ENCODE results near the gene SORL1.

Gene SORL1

DNA sequence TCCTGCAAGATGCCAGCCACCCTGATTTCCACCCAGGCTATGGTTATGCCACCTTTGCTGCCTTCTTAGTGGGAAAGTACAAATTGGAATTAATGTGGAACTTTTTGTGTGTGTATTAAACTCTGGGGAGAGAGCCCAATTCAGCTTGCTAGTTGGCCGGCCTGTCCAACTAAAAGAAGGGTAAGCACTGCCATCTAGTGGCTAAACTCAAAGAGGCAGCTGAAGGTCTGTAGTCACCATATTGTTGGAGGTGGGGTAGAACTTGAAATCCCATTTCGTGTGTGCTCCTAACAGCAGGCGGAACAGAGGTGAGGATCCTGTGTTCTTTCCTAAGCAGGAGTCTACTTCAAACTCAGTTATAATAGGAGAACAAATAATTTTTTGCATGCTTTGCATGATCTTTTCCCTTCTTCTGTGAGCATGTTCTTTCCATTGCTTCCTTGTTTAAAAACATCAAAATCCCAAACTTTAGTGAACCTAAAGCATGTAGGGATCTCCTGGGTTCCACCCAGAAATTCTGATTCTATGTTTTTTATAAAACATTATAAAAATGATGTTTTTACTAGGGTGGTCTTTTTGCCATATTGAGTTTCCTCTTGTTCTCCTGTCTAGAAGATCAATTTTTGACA is 139.4 kb downstream of the SORL1 start:
- TF ChIP-seq, protein P1, sequence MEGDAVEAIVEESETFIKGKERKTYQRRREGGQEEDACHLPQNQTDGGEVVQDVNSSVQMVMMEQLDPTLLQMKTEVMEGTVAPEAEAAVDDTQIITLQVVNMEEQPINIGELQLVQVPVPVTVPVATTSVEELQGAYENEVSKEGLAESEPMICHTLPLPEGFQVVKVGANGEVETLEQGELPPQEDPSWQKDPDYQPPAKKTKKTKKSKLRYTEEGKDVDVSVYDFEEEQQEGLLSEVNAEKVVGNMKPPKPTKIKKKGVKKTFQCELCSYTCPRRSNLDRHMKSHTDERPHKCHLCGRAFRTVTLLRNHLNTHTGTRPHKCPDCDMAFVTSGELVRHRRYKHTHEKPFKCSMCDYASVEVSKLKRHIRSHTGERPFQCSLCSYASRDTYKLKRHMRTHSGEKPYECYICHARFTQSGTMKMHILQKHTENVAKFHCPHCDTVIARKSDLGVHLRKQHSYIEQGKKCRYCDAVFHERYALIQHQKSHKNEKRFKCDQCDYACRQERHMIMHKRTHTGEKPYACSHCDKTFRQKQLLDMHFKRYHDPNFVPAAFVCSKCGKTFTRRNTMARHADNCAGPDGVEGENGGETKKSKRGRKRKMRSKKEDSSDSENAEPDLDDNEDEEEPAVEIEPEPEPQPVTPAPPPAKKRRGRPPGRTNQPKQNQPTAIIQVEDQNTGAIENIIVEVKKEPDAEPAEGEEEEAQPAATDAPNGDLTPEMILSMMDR (IDR thresholded peaks at IDR 0.05): peak; percentile 62
- no peaks in the 10 kb centered on the region for H3K9me3 ChIP-seq (ENCODE audit: control insufficient read depth, low read length)
- H3K27ac ChIP-seq: no peak overlapping the region
- no peaks in the 10 kb centered on the region for H3K36me3 ChIP-seq (ENCODE audit: control insufficient read depth, insufficient read depth, low read length)
- H3K4me1 ChIP-seq: no peaks in the 10 kb centered on the region
- no peaks in the 10 kb centered on the region for H3K79me2 ChIP-seq
- H3K27me3 ChIP-seq (ENCODE audit: control insufficient read depth, insufficient read depth, low read length): no peaks in the 10 kb centered on the region
- H3K9ac ChIP-seq: no peak overlapping the region
- H3K4me3 ChIP-seq (ENCODE audit: low read depth, low read length): no peak overlapping the region
- H3K4me2 ChIP-seq (ENCODE audit: low read length): no peak overlapping the region
- H2AFZ ChIP-seq: peak overlapping the region; percentile 26

DNA sequence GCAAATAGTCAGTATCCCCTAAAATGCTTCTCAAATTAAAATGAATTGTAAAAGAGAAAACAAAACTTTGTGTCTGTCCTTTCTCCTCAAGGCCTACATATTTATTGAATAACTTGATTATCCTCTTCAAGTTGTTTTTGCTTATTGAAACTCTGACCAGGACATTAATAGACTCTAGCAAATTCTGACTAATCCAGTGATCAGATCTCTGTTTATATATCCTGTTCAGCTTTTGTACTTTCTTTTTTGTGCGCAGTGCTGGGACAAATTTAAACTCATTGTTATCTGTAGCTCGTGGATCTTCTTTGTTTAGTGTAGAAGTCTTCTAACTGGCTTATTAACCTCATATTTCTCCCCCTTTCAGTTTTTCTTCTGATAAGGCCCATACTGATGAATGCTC is 140.6 kb downstream of the SORL1 start:
- Histone ChIP-seq H3K79me2 (no peaks in the 10 kb centered on the region), H3K27me3 (ENCODE audit: control insufficient read depth, insufficient read depth, low read length) (no peaks in the 10 kb centered on the region), H3K9me3 (ENCODE audit: control insufficient read depth, low read length) (no peaks in the 10 kb centered on the region), H3K36me3 (ENCODE audit: control insufficient read depth, insufficient read depth, low read length) (no peaks in the 10 kb centered on the region), H3K9ac (no peak overlapping the region), H2AFZ (no peak overlapping the region), H3K4me2 (ENCODE audit: low read length) (no peak overlapping the region), H3K4me1 (no peaks in the 10 kb centered on the region), H3K27ac (no peak overlapping the region), H3K4me3 (ENCODE audit: low read depth, low read length) (no peak overlapping the region)
- TF ChIP-seq, protein P1 (IDR thresholded peaks at IDR 0.05): no peak

DNA sequence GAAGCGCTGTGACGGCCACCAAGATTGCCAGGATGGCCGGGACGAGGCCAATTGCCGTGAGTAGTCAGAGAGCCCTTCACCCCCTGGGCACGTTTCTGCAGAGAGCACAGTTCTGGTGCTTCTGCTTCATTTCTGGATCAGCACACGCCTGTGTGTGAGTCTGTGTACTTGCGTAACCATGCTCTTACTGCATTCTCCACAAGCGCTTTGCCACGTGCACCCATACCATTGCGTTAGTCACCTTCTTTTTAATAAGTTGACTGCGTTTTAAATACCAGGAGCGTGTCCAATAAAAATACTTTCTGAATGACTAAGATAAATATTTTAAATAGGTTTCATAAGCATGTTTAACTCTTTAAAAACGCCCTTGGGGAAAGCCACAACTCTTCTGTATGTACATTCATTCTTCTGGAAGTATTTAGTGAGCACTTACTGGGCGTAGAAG is 143.6 kb downstream of the SORL1 start:
- H3K27ac ChIP-seq: no peak overlapping the region
- no peaks in the 10 kb centered on the region for H3K9me3 ChIP-seq (ENCODE audit: control insufficient read depth, low read length)
- TF ChIP-seq, protein P1 (IDR thresholded peaks at IDR 0.05): no peak
- H3K4me1 ChIP-seq: no peaks in the 10 kb centered on the region
- H3K27me3 ChIP-seq (ENCODE audit: control insufficient read depth, insufficient read depth, low read length): no peaks in the 10 kb centered on the region
- H2AFZ ChIP-seq: no peak overlapping the region
- no peak overlapping the region for H3K9ac ChIP-seq
- H3K79me2 ChIP-seq: no peaks in the 10 kb centered on the region
- H3K4me3 ChIP-seq (ENCODE audit: low read depth, low read length): no peak overlapping the region
- H3K36me3 ChIP-seq (ENCODE audit: control insufficient read depth, insufficient read depth, low read length): no peaks in the 10 kb centered on the region
- H3K4me2 ChIP-seq (ENCODE audit: low read length): no peak overlapping the region

DNA sequence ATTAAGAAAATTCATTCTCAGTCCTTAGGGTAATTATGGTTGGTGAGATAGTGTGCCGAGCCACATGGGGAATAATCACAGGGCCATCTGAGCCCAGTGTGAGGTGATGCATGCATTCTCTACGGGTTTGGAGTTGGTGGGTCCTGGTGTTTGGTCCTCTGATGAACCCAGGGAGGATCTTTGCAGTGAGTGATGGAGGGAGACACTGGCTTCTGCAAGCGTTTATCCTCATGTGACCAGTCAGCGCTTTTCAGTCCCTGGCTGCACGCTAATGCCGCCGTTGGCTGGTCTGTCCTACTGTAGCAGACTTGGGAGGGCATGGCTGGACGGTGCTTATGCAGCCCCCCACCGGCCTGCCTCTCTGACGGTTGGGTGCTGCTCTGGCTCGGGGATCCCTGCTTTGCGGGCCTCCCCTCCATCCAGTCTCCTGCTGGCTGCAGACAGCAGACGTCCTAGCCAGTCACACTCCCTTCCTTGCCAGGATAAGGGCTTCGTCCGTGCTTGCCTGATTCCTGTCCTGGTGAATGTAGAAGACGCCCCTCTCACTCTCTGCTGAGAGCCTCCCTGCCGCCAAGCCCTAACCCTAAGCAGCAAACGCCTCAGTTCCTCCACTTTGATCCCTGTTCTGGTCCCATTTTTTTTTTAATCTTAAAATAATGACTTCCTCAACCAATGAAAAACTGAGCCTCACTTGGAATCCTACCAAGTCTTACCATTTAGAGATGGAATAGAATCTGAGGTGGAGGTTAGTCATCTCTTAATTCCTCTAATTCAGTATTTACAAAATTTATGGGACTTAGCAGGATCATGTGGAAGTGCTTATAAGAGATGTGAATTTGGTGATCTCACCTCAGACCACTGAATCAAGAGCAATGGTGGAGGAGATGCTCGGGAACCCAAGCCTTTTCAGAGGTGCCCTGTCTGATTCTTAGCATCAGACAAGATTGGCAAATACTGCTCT is 144.4 kb downstream of the SORL1 start:
- H3K4me3 ChIP-seq (ENCODE audit: low read depth, low read length): no peak overlapping the region
- no peak overlapping the region for H3K27ac ChIP-seq
- H3K36me3 ChIP-seq (ENCODE audit: control insufficient read depth, insufficient read depth, low read length): no peaks in the 10 kb centered on the region

More for the DNA sequence above, 144.4 kb downstream of the SORL1 start:
- TF ChIP-seq, protein P1 (IDR thresholded peaks at IDR 0.05): no peak
- no peak overlapping the region for H3K9ac ChIP-seq
- H3K4me1 ChIP-seq: no peaks in the 10 kb centered on the region
- no peak overlapping the region for H3K4me2 ChIP-seq (ENCODE audit: low read length)
- H3K27me3 ChIP-seq (ENCODE audit: control insufficient read depth, insufficient read depth, low read length): no peaks in the 10 kb centered on the region
- H3K9me3 ChIP-seq (ENCODE audit: control insufficient read depth, low read length): no peaks in the 10 kb centered on the region
- H3K79me2 ChIP-seq: no peaks in the 10 kb centered on the region
- H2AFZ ChIP-seq: no peak overlapping the region
